B cell (primary cell): ENCODE data around the gene TNIK. TPM values are rescaled to one million over a fixed set of nuclear protein-coding genes. Genes with fewer than 3 reads are reported as not detected.

Experiments used
- ATAC-seq: fragments of 200-7000 bp; cut with Tn5 transposase; one replicate; pipeline ENCODE4 v1.10.0; 2021; ENCODE audit warnings: low read depth, mild to moderate bottlenecking, moderate number of reproducible peaks, moderate library complexity
- CTCF ChIA-PET: fragments of 350-600 bp; sonication (Branson Sonifier 250); formaldehyde crosslinking; loops from one replicate; lab custom pipeline; 2021; ENCODE audit warnings: antibody characterized with exemption, inconsistent platforms; lab: Charles Lee
- POLR2A ChIA-PET: fragments of 350-600 bp; sonication (Branson Sonifier 250); formaldehyde crosslinking; loops from one replicate; lab custom pipeline; 2021; ENCODE audit warnings: antibody characterized with exemption; lab: Charles Lee
- DNase-seq: peaks from one replicate; pipeline ENCODE4 v3.0.0; 2013
- H2AFZ ChIP-seq: 2 replicates; pipeline ENCODE4 v1.6.1; 2012; ENCODE audit warnings: mild to moderate bottlenecking, low read depth, low read length; ENCODE audit not compliant: insufficient read depth, poor library complexity, severe bottlenecking
- H3K27ac ChIP-seq, 2 donors: 1 replicate in 1 of 2; 2 replicates in 1 of 2; pipeline ENCODE4 v1.5.1; 2012 to 2013; ENCODE audit warnings: low read length in 2 of 2, mild to moderate bottlenecking in 2 of 2, moderate library complexity in 1 of 2
- H3K27me3 ChIP-seq, 4 experiments: fragments of 200-600 bp in 1 of 4; sonication (generic) in 1 of 4; replicated peaks in 1 of 4; 1 replicate in 2 of 4; 2 replicates in 2 of 4; pipeline versions ENCODE4 v1.6.1 to v1.7.0; 2013 to 2016; ENCODE audit warnings: low read length in 3 of 4, mild to moderate bottlenecking in 2 of 4, mixed read lengths in 1 of 4, moderate library complexity in 1 of 4; ENCODE audit not compliant: insufficient read depth in 4 of 4, control insufficient read depth in 3 of 4; ENCODE audit errors: control extremely low read depth in 1 of 4
- H3K36me3 ChIP-seq, 2 experiments: replicated peaks in 1 of 2; 1 replicate in 1 of 2; 2 replicates in 1 of 2; pipeline versions ENCODE4 v1.6.1 to v1.7.1; 2013; ENCODE audit warnings: low read length in 1 of 2; ENCODE audit not compliant: insufficient read depth in 2 of 2, control insufficient read depth in 1 of 2; ENCODE audit errors: control extremely low read depth in 1 of 2, extremely low read depth in 1 of 2
- H3K4me1 ChIP-seq, 2 donors: fragments of 200-600 bp in 1 of 2; sonication (generic) in 1 of 2; 1 replicate in 1 of 2; 2 replicates in 1 of 2; pipeline versions ENCODE4 v1.5.1 to v1.6.1; 2013 to 2017; ENCODE audit warnings: low read length in 2 of 2; ENCODE audit not compliant: control insufficient read depth in 2 of 2, insufficient read depth in 2 of 2
- H3K4me2 ChIP-seq: replicated peaks from 2 replicates; pipeline ENCODE3; 2012; ENCODE audit warnings: mild to moderate bottlenecking, low read depth, low read length; ENCODE audit not compliant: poor library complexity, severe bottlenecking
- H3K4me3 ChIP-seq, 5 experiments: fragments of 200-600 bp in 1 of 5; sonication (generic) in 1 of 5; 1 replicate in 3 of 5; 2 replicates in 2 of 5; pipeline versions ENCODE4 v1.5.1 to v1.7.0; 2011 to 2016; ENCODE audit warnings: low read length in 4 of 5, mild to moderate bottlenecking in 4 of 5, low read depth in 2 of 5, control low read depth in 1 of 5, moderate library complexity in 1 of 5; ENCODE audit not compliant: insufficient read depth in 1 of 5; ENCODE audit errors: control extremely low read depth in 1 of 5, extremely low read depth in 1 of 5
- H3K79me2 ChIP-seq: fragments of 200-600 bp; sonication (generic); one replicate; pipeline ENCODE4 v1.6.0; 2016; ENCODE audit warnings: low read length; ENCODE audit not compliant: control insufficient read depth, insufficient read depth
- H3K9ac ChIP-seq: fragments of 200-600 bp; sonication (generic); 2 replicates; pipeline ENCODE4 v1.6.1; 2017; ENCODE audit warnings: mild to moderate bottlenecking, low read length, moderate library complexity
- H3K9me3 ChIP-seq, 3 donors: one replicate each; pipeline versions ENCODE4 v1.6.1 to v1.7.1; 2013; ENCODE audit warnings: low read length in 2 of 3; ENCODE audit not compliant: control insufficient read depth in 2 of 3, insufficient read depth in 1 of 3; ENCODE audit errors: control extremely low read depth in 1 of 3
- H4K20me1 ChIP-seq: 2 replicates; pipeline ENCODE4 v1.6.0; 2012; ENCODE audit warnings: mild to moderate bottlenecking, low read length; ENCODE audit not compliant: insufficient read depth, control insufficient read depth, poor library complexity, severe bottlenecking
- H3K27ac Mint-ChIP-seq: one replicate; pipeline ENCODE4 v1.8.0; 2021; ENCODE audit warnings: mixed read lengths
- H3K27me3 Mint-ChIP-seq: one replicate; pipeline ENCODE4 v1.8.0; 2021; ENCODE audit warnings: mixed read lengths
- H3K4me1 Mint-ChIP-seq: one replicate; pipeline ENCODE4 v1.8.0; 2021; ENCODE audit warnings: mixed read lengths
- H3K4me3 Mint-ChIP-seq: one replicate; pipeline ENCODE4 v1.8.0; 2021; ENCODE audit warnings: mixed read lengths
- H3K9me3 Mint-ChIP-seq: one replicate; pipeline ENCODE4 v1.8.0; 2022; ENCODE audit warnings: mixed read lengths; ENCODE audit not compliant: insufficient read depth
- EZH2 ChIP-seq: IDR thresholded peaks from 2 replicates; pipeline ENCODE4 v1.6.1; 2012; ENCODE audit warnings: borderline replicate concordance, low read depth, mild to moderate bottlenecking, moderate library complexity, low read length; ENCODE audit not compliant: insufficient read depth, poor library complexity, severe bottlenecking
- WGBS: methylation state at CpG from one replicate; pipeline ENCODE4 v1.1.5; 2013; ENCODE audit warnings: missing lambda C conversion rate; ENCODE audit not compliant: insufficient coverage; 5-methylcytosine and 5-hydroxymethylcytosine counted together
- intact Hi-C: fragments of 100-400 bp; cut with micrococcal nuclease; formaldehyde crosslinking; loops from one replicate; pipeline ENCODE4 v1.10.0; 2022
- polyA plus RNA-seq: library from polyadenylated mRNA; depleted of rRNA; stranded (reverse); fragments of >200 nt; gene quantifications from 2 replicates; pipeline ENCODE4 v1.2.3, GENCODE V29; 2012
- total RNA-seq, 2 donors: library from RNA; stranded (reverse); fragments of 120-200 nt in 1 of 2; gene quantifications; 1 replicate in 1 of 2; 2 replicates in 1 of 2; pipeline versions ENCODE4 v1.2.3 to v1.2.4, GENCODE V29; 2013 to 2022
- TF ChIP-seq, protein P1 (sequence below): fragments of 200-600 bp; IDR thresholded peaks from one replicate; pipeline ENCODE4 v1.8.0; 2022; ENCODE audit warnings: antibody characterized with exemption, mild to moderate bottlenecking

Gene TNIK
- total and polyA plus RNA-seq, 2 donors (not counting 1 experiment from before 2014, with no cell fraction given): 0.66 to 7.7 TPM

GRCh38 chr3:171150945-171151344 is 309.3 kb downstream of the TNIK start:
- Histone ChIP-seq H3K4me1 (no peaks in the 10 kb centered on the region), H3K36me3 (no peaks in the 10 kb centered on the region), H3K27ac (no peak overlapping the region), H4K20me1 (no peaks in the 10 kb centered on the region), H3K79me2 (no peaks in the 10 kb centered on the region), H3K27me3 (no peaks in the 10 kb centered on the region), H3K4me3 (no peak overlapping the region), H3K4me2 (no peak overlapping the region), H2AFZ (no peak overlapping the region), H3K9me3 (no peaks in the 10 kb centered on the region), H3K9ac (no peak overlapping the region)
- no peak overlapping the region for H3K27ac Mint-ChIP-seq
- no peak overlapping the region for H3K4me3 Mint-ChIP-seq
- H3K27me3 Mint-ChIP-seq: no peaks in the 10 kb centered on the region
- ChIA-PET CTCF (no interaction called here), POLR2A (no interaction called here)
- no CpG with 5 or more reads among the region's 2 CpGs for WGBS
- H3K4me1 Mint-ChIP-seq: no peaks in the 10 kb centered on the region
- intact Hi-C loops: no loop called here
- no peak for DNase-seq
- no peak for TF ChIP-seq EZH2
- no peak for ATAC-seq
- H3K9me3 Mint-ChIP-seq: no peaks in the 10 kb centered on the region

DNA sequence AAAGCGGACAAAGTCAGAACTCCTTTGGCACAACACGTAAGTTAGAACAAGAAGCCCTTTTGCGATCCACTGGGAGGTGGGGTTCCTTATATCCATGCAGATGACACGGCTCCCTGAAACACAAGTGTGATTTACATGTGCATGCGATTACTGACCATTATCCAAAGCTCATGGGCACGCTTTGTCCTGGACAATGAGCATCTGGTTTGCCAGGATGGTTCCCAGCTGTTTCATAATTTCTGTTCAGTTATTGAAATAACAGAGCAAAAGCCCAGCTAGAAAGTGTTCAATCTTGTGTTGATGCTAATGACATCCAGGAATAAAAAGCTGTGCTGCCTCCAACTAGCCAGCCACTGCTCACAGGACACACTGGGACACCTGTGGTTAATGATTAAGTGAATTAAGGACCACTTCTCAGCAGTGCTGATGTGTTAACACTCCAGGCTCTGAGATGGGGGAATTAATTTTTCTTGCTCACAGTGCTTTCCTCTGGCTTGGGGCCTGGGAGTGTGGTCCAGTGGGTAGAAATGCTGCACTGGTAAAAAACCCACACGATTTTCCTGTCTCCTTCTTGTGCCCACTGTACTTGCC is 310.6 kb downstream of the TNIK start:
- Histone ChIP-seq H3K4me2 (no peak overlapping the region), H3K27ac (no peak overlapping the region), H2AFZ (no peak overlapping the region), H4K20me1 (no peaks in the 10 kb centered on the region), H3K4me3 (no peak overlapping the region), H3K79me2 (no peaks in the 10 kb centered on the region), H3K36me3 (no peaks in the 10 kb centered on the region), H3K9ac (no peak overlapping the region), H3K27me3 (no peaks in the 10 kb centered on the region), H3K9me3 (no peaks in the 10 kb centered on the region), H3K4me1 (no peaks in the 10 kb centered on the region)
- POLR2A ChIA-PET: no interaction called here
- WGBS: 97% methylated on average over 5 of the region's 7 CpGs
- Mint-ChIP-seq H3K27me3 (no peaks in the 10 kb centered on the region), H3K9me3 (no peaks in the 10 kb centered on the region), H3K4me3 (no peak overlapping the region), H3K4me1 (no peaks in the 10 kb centered on the region), H3K27ac (no peak overlapping the region)
- intact Hi-C loops: no loop called here
- CTCF ChIA-PET: no interaction called here
- no peak for TF ChIP-seq EZH2
- TF ChIP-seq, protein P1, sequence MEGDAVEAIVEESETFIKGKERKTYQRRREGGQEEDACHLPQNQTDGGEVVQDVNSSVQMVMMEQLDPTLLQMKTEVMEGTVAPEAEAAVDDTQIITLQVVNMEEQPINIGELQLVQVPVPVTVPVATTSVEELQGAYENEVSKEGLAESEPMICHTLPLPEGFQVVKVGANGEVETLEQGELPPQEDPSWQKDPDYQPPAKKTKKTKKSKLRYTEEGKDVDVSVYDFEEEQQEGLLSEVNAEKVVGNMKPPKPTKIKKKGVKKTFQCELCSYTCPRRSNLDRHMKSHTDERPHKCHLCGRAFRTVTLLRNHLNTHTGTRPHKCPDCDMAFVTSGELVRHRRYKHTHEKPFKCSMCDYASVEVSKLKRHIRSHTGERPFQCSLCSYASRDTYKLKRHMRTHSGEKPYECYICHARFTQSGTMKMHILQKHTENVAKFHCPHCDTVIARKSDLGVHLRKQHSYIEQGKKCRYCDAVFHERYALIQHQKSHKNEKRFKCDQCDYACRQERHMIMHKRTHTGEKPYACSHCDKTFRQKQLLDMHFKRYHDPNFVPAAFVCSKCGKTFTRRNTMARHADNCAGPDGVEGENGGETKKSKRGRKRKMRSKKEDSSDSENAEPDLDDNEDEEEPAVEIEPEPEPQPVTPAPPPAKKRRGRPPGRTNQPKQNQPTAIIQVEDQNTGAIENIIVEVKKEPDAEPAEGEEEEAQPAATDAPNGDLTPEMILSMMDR: no peak
- DNase-seq (no peak), ATAC-seq (no peak)
